Measurements from ENCODE around the gene PLD5.

GRCh38 chr1:242530761-242531160 is 6.3 kb upstream of the PLD5 start:
- TF ChIP-seq ZNF503 (CRISPR knock-in tag; IDR thresholded peaks at IDR 0.05) (no peak), JUND (CRISPR knock-in tag; IDR thresholded peaks at IDR 0.05) (no peak), ZSCAN31 (CRISPR knock-in tag; IDR thresholded peaks at IDR 0.05; ENCODE audit: low read depth) (no peak), CREB3 (CRISPR knock-in tag; IDR thresholded peaks at IDR 0.05) (no peak), CEBPZ (IDR thresholded peaks at IDR 0.05; ENCODE audit: low read length) (no peak)
